Measurements from ENCODE around the gene ATXN7L2.

Gene ATXN7L2

DNA sequence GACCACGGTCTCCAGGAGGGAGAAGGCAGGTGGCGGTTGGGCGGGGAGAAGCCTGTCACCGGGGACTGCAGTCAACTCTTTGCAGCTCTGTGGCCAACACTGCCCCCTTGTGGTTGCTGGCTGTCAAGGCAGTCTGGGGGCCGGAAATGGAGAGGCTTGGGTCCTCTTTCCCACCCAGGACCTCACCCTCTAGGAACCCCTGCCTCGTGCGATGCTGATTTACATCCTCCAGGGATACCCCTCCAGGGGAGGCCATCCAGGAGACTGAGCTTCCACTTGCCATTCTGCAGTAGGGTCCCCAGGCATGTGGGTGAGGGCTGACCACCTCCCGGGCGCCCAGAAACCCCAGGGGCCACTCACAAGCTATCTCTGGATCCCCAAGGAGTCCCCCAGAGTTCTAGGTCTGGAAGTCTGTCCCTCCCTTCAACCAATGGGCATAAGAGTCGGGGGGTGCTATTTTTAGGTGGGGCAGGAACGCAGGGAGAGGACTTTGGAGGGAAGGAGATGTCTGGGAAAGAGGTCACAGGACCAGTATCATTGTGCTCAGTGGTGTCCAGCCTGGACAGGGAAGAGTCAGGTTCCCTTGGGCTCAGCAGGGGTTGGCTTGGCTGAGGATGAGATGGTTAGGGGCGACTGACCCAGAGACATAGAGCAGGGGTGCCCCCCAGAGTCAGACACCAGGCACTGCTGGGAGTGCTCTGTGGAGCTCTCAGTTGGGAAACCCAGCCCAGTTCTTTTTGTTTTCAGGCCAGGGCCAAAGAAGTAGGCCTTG lies 48.8 kb downstream of the ATXN7L2 start:
- Histone ChIP-seq H3K4me1 (ENCODE audit: control insufficient read depth in 2 of 2, insufficient read depth in 2 of 2, low read length in 2 of 2) (peaks cover 8 to 17% of the 10 kb centered on the region in 2 donors), H3K4me3 (ENCODE audit: low read length in 2 of 2) (peak overlapping the region; percentile 45 to 62)

DNA sequence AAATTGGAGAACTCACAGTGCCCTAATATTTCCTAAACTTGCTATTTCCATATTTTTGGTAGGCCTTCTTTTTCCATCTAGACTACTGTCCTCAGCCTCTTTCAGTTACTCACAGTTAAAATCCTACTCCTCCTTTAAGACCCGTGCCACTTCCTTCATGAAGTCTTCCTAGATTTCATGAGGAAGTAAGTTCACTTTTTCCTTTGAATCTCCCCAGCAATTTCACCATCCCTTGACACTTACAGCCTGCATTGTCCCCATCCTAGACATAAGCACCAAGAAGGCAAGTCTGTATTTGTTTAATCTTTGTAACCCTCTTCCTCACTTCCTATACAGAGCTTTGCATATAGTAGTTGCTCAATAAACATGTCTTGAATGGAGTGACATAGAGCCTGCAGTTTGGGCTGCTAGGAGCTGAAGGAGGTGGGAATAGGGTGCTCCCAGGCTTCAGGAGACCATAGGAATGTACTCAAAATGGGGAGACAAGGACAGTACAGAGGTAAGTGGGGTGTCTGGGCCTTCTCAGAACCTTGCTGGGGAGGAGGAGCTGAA lies 50.7 kb downstream of the ATXN7L2 start:
- H3K27ac ChIP-seq (ENCODE audit: low read depth in 2 of 2, low read length in 2 of 2): no peak overlapping the region
- H3K9ac ChIP-seq (ENCODE audit: low read depth in 1 of 2, low read length in 2 of 2): no peak overlapping the region
- no peaks in the 10 kb centered on the region for H3K9me3 ChIP-seq (ENCODE audit: control insufficient read depth in 2 of 2, low read length in 2 of 2)
- H3K27me3 ChIP-seq (ENCODE audit: control insufficient read depth in 2 of 2, insufficient read depth in 2 of 2, low read length in 2 of 2): no peaks in the 10 kb centered on the region
- no peak overlapping the region for H3K4me3 ChIP-seq (ENCODE audit: low read length in 2 of 2)
- no peaks in the 10 kb centered on the region for H3K36me3 ChIP-seq (ENCODE audit: control insufficient read depth in 2 of 2, insufficient read depth in 2 of 2, low read length in 2 of 2)
- H3K4me1 ChIP-seq (ENCODE audit: control insufficient read depth in 2 of 2, insufficient read depth in 2 of 2, low read length in 2 of 2): peaks cover 8 to 17% of the 10 kb centered on the region in 2 donors

More for the DNA sequence above, 48.8 kb downstream of the ATXN7L2 start:
- no peaks in the 10 kb centered on the region for H3K27me3 ChIP-seq (ENCODE audit: control insufficient read depth in 2 of 2, insufficient read depth in 2 of 2, low read length in 2 of 2)
- no peak overlapping the region for H3K27ac ChIP-seq (ENCODE audit: low read depth in 2 of 2, low read length in 2 of 2)
- no peaks in the 10 kb centered on the region for H3K36me3 ChIP-seq (ENCODE audit: control insufficient read depth in 2 of 2, insufficient read depth in 2 of 2, low read length in 2 of 2)
- peak overlapping the region; percentile 20 to 42 for H3K9ac ChIP-seq (ENCODE audit: low read depth in 1 of 2, low read length in 2 of 2)
- H3K9me3 ChIP-seq (ENCODE audit: control insufficient read depth in 2 of 2, low read length in 2 of 2): no peaks in the 10 kb centered on the region

DNA sequence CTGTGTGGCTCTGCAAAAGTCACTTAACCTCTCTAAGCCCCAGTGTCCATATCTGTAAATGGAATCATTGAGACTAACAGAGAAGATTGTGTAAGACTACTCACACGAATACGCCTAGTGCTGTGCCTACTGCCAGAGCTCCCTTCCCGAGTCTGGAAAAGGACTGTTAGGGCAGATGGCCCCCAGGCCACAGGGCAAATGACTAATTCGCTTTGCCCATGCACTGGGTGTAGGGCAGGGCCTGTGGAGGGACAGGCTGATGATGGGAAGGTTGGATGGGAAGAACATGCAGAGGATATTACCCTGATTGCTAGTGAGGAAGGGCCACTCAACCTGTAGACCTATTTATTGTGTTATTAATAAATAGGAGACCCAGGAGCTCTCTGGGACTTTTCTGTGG lies 51.8 kb downstream of the ATXN7L2 start:
- Histone ChIP-seq H3K9me3 (ENCODE audit: control insufficient read depth in 2 of 2, low read length in 2 of 2) (no peaks in the 10 kb centered on the region), H3K27me3 (ENCODE audit: control insufficient read depth in 2 of 2, insufficient read depth in 2 of 2, low read length in 2 of 2) (no peaks in the 10 kb centered on the region), H3K9ac (ENCODE audit: low read depth in 1 of 2, low read length in 2 of 2) (no peak overlapping the region), H3K4me1 (ENCODE audit: control insufficient read depth in 2 of 2, insufficient read depth in 2 of 2, low read length in 2 of 2) (peaks cover 8 to 16% of the 10 kb centered on the region in 2 donors), H3K36me3 (ENCODE audit: control insufficient read depth in 2 of 2, insufficient read depth in 2 of 2, low read length in 2 of 2) (no peaks in the 10 kb centered on the region), H3K27ac (ENCODE audit: low read depth in 2 of 2, low read length in 2 of 2) (no peak overlapping the region), H3K4me3 (ENCODE audit: low read length in 2 of 2) (no peak overlapping the region)

DNA sequence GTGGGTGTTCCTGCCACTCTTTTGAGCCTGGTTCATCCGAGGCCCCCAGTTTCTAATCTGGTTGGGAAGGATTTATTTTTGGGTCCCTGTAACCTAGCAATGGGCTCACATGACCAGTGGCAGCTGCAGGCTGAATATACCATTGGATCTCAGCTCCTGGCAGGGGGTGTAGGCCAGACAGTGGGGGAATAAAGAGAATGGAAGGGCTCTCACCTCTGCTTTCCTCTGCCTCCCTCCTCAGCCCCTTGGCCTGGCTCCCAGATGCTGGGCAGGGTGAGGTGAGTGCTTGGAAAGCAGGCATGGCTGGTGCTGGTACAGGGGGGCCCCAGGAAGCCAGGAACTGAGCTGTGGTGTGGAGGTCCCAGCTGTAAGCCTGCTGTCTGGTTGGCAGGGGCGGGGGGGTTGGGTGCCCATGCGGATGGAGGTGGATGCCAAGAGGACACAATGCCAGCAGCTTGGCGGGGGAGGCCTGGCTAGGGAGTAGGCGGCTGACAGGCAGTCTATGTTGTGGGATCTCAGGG lies 52.3 kb downstream of the ATXN7L2 start:
- no peak overlapping the region for H3K4me3 ChIP-seq (ENCODE audit: low read length in 2 of 2)
- no peaks in the 10 kb centered on the region for H3K27me3 ChIP-seq (ENCODE audit: control insufficient read depth in 2 of 2, insufficient read depth in 2 of 2, low read length in 2 of 2)
- H3K9ac ChIP-seq (ENCODE audit: low read depth in 1 of 2, low read length in 2 of 2): no peak overlapping the region
- H3K27ac ChIP-seq (ENCODE audit: low read depth in 2 of 2, low read length in 2 of 2): no peak overlapping the region
- no peaks in the 10 kb centered on the region for H3K36me3 ChIP-seq (ENCODE audit: control insufficient read depth in 2 of 2, insufficient read depth in 2 of 2, low read length in 2 of 2)
- H3K9me3 ChIP-seq (ENCODE audit: control insufficient read depth in 2 of 2, low read length in 2 of 2): no peaks in the 10 kb centered on the region
- H3K4me1 ChIP-seq (ENCODE audit: control insufficient read depth in 2 of 2, insufficient read depth in 2 of 2, low read length in 2 of 2): peaks cover 8 to 15% of the 10 kb centered on the region in 2 donors

DNA sequence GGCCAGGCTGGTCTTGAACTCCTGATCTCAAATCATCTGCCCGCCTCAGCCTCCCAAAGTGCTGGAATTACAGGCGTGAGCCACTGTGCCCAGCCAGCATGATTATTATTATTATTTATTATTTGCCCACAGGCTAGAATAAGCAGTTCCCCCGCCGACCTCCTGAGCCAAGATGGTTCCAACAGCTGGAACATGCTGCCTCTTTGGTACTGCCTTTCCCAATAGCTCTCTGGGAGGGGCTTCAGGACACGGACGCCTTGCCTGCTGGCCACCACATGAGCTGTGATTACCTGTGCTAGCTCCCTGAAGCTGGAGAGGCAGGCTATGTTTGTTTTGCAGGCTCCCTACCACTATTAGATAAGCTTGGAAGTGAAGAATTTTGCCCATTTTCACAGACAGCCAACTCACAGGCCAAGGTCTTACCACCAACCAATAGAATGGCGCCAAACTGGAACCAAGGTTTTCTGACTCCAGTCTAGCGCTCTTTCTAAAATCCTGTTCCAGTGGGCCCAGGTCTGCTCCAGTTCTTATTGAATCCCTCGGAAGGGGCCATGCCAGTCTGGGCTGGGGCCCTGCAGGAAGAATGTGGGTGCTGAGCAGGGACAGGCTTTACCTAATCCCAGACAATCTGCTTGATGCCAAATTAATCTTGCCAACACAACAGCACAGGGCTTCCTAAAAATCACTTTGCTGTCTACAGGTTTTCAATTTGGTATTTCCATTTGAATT lies 53.9 kb downstream of the ATXN7L2 start:
- Histone ChIP-seq H3K9me3 (ENCODE audit: control insufficient read depth in 2 of 2, low read length in 2 of 2) (no peaks in the 10 kb centered on the region), H3K4me3 (ENCODE audit: low read length in 2 of 2) (no peak overlapping the region), H3K27me3 (ENCODE audit: control insufficient read depth in 2 of 2, insufficient read depth in 2 of 2, low read length in 2 of 2) (no peaks in the 10 kb centered on the region), H3K9ac (ENCODE audit: low read depth in 1 of 2, low read length in 2 of 2) (no peak overlapping the region), H3K36me3 (ENCODE audit: control insufficient read depth in 2 of 2, insufficient read depth in 2 of 2, low read length in 2 of 2) (no peaks in the 10 kb centered on the region), H3K27ac (ENCODE audit: low read depth in 2 of 2, low read length in 2 of 2) (no peak overlapping the region), H3K4me1 (ENCODE audit: control insufficient read depth in 2 of 2, insufficient read depth in 2 of 2, low read length in 2 of 2) (peaks cover 2 to 3% of the 10 kb centered on the region in 2 donors)

DNA sequence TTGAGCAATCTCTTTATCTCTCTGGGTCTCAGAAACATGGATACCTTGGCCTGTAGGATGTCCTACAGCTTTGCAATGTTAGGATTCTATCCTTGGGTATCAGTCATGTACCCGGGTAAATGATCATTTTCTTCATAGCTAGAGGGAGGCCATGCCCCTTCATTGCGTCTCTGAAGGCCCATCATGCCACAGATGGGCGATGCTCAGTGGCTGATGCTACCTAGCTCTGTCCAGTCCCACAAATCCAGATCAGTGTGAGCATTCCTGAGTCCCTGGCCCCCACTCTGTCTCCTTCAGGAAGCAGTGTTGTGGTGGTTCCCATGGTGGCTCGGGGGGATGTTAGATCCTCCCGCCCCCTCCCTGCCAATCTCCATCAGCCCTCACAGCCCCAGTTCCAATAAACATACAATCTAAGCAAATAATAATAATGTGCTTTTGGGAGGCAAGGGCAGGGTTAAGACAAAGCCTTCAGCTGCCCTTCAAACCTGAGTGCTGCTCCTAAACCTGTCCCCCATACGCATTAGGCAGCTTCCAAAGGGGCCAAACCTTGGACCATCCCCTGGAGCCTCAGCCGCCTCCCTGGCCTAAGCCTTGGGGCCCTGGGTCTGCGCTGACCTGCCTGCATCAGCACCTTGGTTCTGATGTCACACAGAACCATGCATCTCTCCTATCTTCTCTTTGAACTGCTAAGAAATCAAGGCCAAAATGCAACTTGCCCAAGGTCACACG lies 55.3 kb downstream of the ATXN7L2 start:
- no peak overlapping the region for H3K9ac ChIP-seq (ENCODE audit: low read depth in 1 of 2, low read length in 2 of 2)
- no peaks in the 10 kb centered on the region for H3K36me3 ChIP-seq (ENCODE audit: control insufficient read depth in 2 of 2, insufficient read depth in 2 of 2, low read length in 2 of 2)
- H3K4me3 ChIP-seq (ENCODE audit: low read length in 2 of 2): no peak overlapping the region
- no peak overlapping the region for H3K27ac ChIP-seq (ENCODE audit: low read depth in 2 of 2, low read length in 2 of 2)
- no peaks in the 10 kb centered on the region for H3K9me3 ChIP-seq (ENCODE audit: control insufficient read depth in 2 of 2, low read length in 2 of 2)
- no peaks in the 10 kb centered on the region for H3K4me1 ChIP-seq (ENCODE audit: control insufficient read depth in 2 of 2, insufficient read depth in 2 of 2, low read length in 2 of 2)
- no peaks in the 10 kb centered on the region for H3K27me3 ChIP-seq (ENCODE audit: control insufficient read depth in 2 of 2, insufficient read depth in 2 of 2, low read length in 2 of 2)

DNA sequence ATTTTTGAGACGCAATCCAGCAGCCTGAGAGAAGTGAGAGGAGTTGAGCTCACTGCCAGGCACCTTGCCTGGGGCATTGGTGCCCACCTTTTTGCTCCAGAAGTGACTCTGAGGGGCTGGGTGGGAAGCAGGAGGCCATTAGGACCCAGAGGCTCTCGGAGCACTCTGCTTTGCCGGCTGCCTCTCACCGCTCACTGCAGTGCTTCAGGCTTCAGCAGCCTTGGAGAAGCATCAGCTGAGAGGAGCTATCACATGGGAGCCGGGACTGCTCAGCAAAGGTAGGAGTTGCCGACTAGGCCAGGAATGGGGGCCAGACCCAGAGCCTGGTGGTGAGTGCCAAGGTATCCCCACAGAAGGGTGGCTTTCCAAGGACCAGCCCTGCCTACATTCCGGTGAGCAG lies 56.0 kb downstream of the ATXN7L2 start, which contains the start of gene GPR61:
Gene GPR61, plus strand, starts transcription at position 197 of the 400 bp plus-strand sequence. CDS start 3,151 bp downstream, outside the sequence.
- no peaks in the 10 kb centered on the region for H3K9me3 ChIP-seq (ENCODE audit: control insufficient read depth in 2 of 2, low read length in 2 of 2)
- no peak within 1 kb of the TSS for H3K9ac ChIP-seq (ENCODE audit: low read depth in 1 of 2, low read length in 2 of 2)
- no peak within 1 kb of the TSS for H3K27ac ChIP-seq (ENCODE audit: low read depth in 2 of 2, low read length in 2 of 2)

DNA sequence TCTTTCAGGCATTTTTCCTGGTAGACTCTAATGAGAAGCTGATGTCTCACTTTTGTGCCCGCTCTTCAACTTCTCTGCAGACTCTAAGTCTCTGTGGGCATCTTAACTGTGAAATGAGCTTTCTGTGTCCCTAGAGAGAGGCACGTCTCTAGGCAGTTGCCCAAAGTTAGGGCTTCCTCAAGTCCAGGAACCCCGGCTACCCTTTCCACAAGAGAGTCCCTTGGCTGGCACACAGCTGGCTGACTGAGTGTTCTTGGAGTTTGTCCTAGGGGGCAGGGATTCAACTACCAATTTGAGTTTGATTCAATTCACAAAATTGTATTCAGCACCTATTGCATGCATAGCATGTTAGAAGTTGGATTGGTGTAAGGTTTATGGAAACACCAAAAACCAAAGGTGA lies 57.4 kb downstream of the ATXN7L2 start:
- Histone ChIP-seq H3K27ac (ENCODE audit: low read depth in 2 of 2, low read length in 2 of 2) (no peak overlapping the region), H3K9ac (ENCODE audit: low read depth in 1 of 2, low read length in 2 of 2) (no peak overlapping the region), H3K9me3 (ENCODE audit: control insufficient read depth in 2 of 2, low read length in 2 of 2) (no peaks in the 10 kb centered on the region), H3K4me1 (ENCODE audit: control insufficient read depth in 2 of 2, insufficient read depth in 2 of 2, low read length in 2 of 2) (no peaks in the 10 kb centered on the region), H3K4me3 (ENCODE audit: low read length in 2 of 2) (no peak overlapping the region), H3K36me3 (ENCODE audit: control insufficient read depth in 2 of 2, insufficient read depth in 2 of 2, low read length in 2 of 2) (no peaks in the 10 kb centered on the region), H3K27me3 (ENCODE audit: control insufficient read depth in 2 of 2, insufficient read depth in 2 of 2, low read length in 2 of 2) (no peaks in the 10 kb centered on the region)

More for the DNA sequence above, 56.0 kb downstream of the ATXN7L2 start, which contains the start of gene GPR61:
- no peaks in the 10 kb centered on the region for H3K27me3 ChIP-seq (ENCODE audit: control insufficient read depth in 2 of 2, insufficient read depth in 2 of 2, low read length in 2 of 2)
- no peaks in the 10 kb centered on the region for H3K36me3 ChIP-seq (ENCODE audit: control insufficient read depth in 2 of 2, insufficient read depth in 2 of 2, low read length in 2 of 2)
- H3K4me3 ChIP-seq (ENCODE audit: low read length in 2 of 2): no peak within 1 kb of the TSS
- H3K4me1 ChIP-seq (ENCODE audit: control insufficient read depth in 2 of 2, insufficient read depth in 2 of 2, low read length in 2 of 2): no peaks in the 10 kb centered on the region

Measured in mucosa of rectum (tissue), 2 donors.